H9 (cell line): ENCODE data around the gene NTRK2. TPM values are rescaled to one million over a fixed set of nuclear protein-coding genes. Genes with fewer than 3 reads are reported as not detected.

Experiments
- DNase-seq: peaks from one replicate; pipeline ENCODE4 v3.0.0-alpha.2; 2017
- H2AFZ ChIP-seq: one replicate; pipeline ENCODE4 v1.6.1; 2013; ENCODE audit warnings: mild to moderate bottlenecking, low read length, control low read depth, moderate library complexity
- H2AK5ac ChIP-seq: 2 replicates; pipeline ENCODE4 v1.6.1; 2013; ENCODE audit warnings: low read length, control low read depth, mixed read lengths; ENCODE audit not compliant: insufficient read length
- H2BK120ac ChIP-seq: one replicate; pipeline ENCODE4 v1.6.1; 2013; ENCODE audit warnings: low read depth, mild to moderate bottlenecking, low read length, control low read depth, inconsistent platforms; ENCODE audit not compliant: poor library complexity, severe bottlenecking
- H2BK12ac ChIP-seq: 2 replicates; pipeline ENCODE4 v1.6.1; 2013; ENCODE audit warnings: low read length, control low read depth, mixed read lengths, low read depth; ENCODE audit not compliant: insufficient read length
- H2BK15ac ChIP-seq: 2 replicates; pipeline ENCODE4 v1.6.1; 2013; ENCODE audit warnings: low read depth, low read length, control low read depth
- H2BK20ac ChIP-seq: one replicate; pipeline ENCODE4 v1.6.1; 2013; ENCODE audit warnings: low read depth, mild to moderate bottlenecking, low read length, control low read depth, inconsistent platforms; ENCODE audit not compliant: poor library complexity, severe bottlenecking
- H2BK5ac ChIP-seq: 2 replicates; pipeline ENCODE4 v1.6.1; 2013; ENCODE audit warnings: low read length, control low read depth, mixed read lengths; ENCODE audit not compliant: insufficient read length
- H3K14ac ChIP-seq: 2 replicates; pipeline ENCODE4 v1.6.1; 2013; ENCODE audit warnings: low read length, control low read depth; ENCODE audit not compliant: insufficient read depth
- H3K18ac ChIP-seq: 2 replicates; pipeline ENCODE4 v1.6.1; 2013; ENCODE audit warnings: low read depth, mild to moderate bottlenecking, mixed read lengths, low read length, control low read depth; ENCODE audit not compliant: insufficient read length
- H3K23ac ChIP-seq: 2 replicates; pipeline ENCODE4 v1.6.1; 2013; ENCODE audit warnings: low read length, control low read depth, mixed read lengths, low read depth; ENCODE audit not compliant: insufficient read length
- H3K23me2 ChIP-seq: 2 replicates; pipeline ENCODE4 v1.6.1; 2013; ENCODE audit warnings: low read depth, mild to moderate bottlenecking, mixed read lengths, low read length, control low read depth; ENCODE audit not compliant: insufficient read length, poor library complexity, severe bottlenecking
- H3K27ac ChIP-seq: 2 replicates; pipeline ENCODE4 v1.5.1; 2013; ENCODE audit warnings: low read length, control low read depth, mixed read lengths, low read depth; ENCODE audit not compliant: insufficient read length
- H3K27me3 ChIP-seq: 2 replicates; pipeline ENCODE4 v1.6.1; 2013; ENCODE audit warnings: low read length, control low read depth, inconsistent platforms; ENCODE audit not compliant: insufficient read depth
- H3K4ac ChIP-seq: 2 replicates; pipeline ENCODE4 v1.6.1; 2013; ENCODE audit warnings: low read depth, mild to moderate bottlenecking, control low read depth, inconsistent platforms, low read length, moderate library complexity
- H3K4me1 ChIP-seq: 2 replicates; pipeline ENCODE4 v1.6.1; 2013; ENCODE audit warnings: low read length, control low read depth, inconsistent platforms; ENCODE audit not compliant: insufficient read depth
- H3K4me2 ChIP-seq: 2 replicates; pipeline ENCODE4 v1.6.1; 2013; ENCODE audit warnings: low read length, control low read depth, mixed read lengths; ENCODE audit not compliant: insufficient read length, insufficient read depth
- H3K56ac ChIP-seq: 2 replicates; pipeline ENCODE4 v1.6.1; 2013; ENCODE audit warnings: low read depth, mild to moderate bottlenecking, mixed read lengths, low read length, control low read depth; ENCODE audit not compliant: insufficient read length
- H3K79me1 ChIP-seq: 2 replicates; pipeline ENCODE4 v1.6.1; 2013; ENCODE audit warnings: low read depth, mild to moderate bottlenecking, moderate library complexity, low read length, control low read depth, inconsistent platforms; ENCODE audit not compliant: insufficient read depth, poor library complexity, severe bottlenecking
- H3K79me2 ChIP-seq: 2 replicates; pipeline ENCODE4 v1.6.1; 2013; ENCODE audit warnings: low read length, control low read depth, inconsistent platforms; ENCODE audit not compliant: insufficient read depth
- H3K9ac ChIP-seq: 2 replicates; pipeline ENCODE4 v1.6.1; 2013; ENCODE audit warnings: low read length, control low read depth, mixed read lengths; ENCODE audit not compliant: insufficient read length; ENCODE audit errors: extremely low read depth
- H3K9me3 ChIP-seq: one replicate; pipeline ENCODE4 v1.6.1; 2013; ENCODE audit warnings: low read depth, low read length, inconsistent platforms; ENCODE audit not compliant: control insufficient read depth
- H3T11ph ChIP-seq: one replicate; pipeline ENCODE4 v1.6.1; 2013; ENCODE audit warnings: mild to moderate bottlenecking, low read length, control low read depth, inconsistent platforms
- H4K20me1 ChIP-seq: one replicate; pipeline ENCODE4 v1.6.1; 2013; ENCODE audit not compliant: control insufficient read depth, insufficient read length, insufficient read depth
- H4K5ac ChIP-seq: 2 replicates; pipeline ENCODE4 v1.6.1; 2013; ENCODE audit warnings: low read depth, mild to moderate bottlenecking, mixed read lengths, low read length, control low read depth; ENCODE audit not compliant: insufficient read length
- H4K8ac ChIP-seq: replicated peaks from 2 replicates; pipeline ENCODE4 v1.6.1; 2013; ENCODE audit warnings: low read length, control low read depth, mixed read lengths, low read depth; ENCODE audit not compliant: insufficient read length
- H4K91ac ChIP-seq: 2 replicates; pipeline ENCODE4 v1.6.1; 2013; ENCODE audit warnings: low read depth, mild to moderate bottlenecking, moderate library complexity, mixed read lengths, low read length, control low read depth; ENCODE audit not compliant: insufficient read length
- H3K27ac Mint-ChIP-seq, 3 experiments: 2 replicates in 2 of 3; 3 replicates in 1 of 3; pipeline ENCODE4 v1.8.0; 2020 to 2021; ENCODE audit warnings: mixed read lengths in 3 of 3, mild to moderate bottlenecking in 1 of 3, moderate library complexity in 1 of 3
- H3K27me3 Mint-ChIP-seq: 2 replicates; pipeline ENCODE4 v1.8.0; 2021; ENCODE audit warnings: low read depth, mild to moderate bottlenecking, moderate library complexity, mixed read lengths
- H3K36me3 Mint-ChIP-seq, 3 experiments: 2 replicates in 2 of 3; 3 replicates in 1 of 3; pipeline ENCODE4 v1.8.0; 2020 to 2021; ENCODE audit warnings: low read depth in 3 of 3, mixed read lengths in 3 of 3; ENCODE audit not compliant: insufficient read depth in 1 of 3
- H3K4me1 Mint-ChIP-seq, 2 experiments: 2 replicates each; pipeline ENCODE4 v1.8.0; 2020; ENCODE audit warnings: mixed read lengths in 2 of 2
- H3K4me3 Mint-ChIP-seq, 2 experiments: 2 replicates in 1 of 2; 3 replicates in 1 of 2; pipeline ENCODE4 v1.8.0; 2020 to 2021; ENCODE audit warnings: mild to moderate bottlenecking in 2 of 2, mixed read lengths in 2 of 2, moderate library complexity in 1 of 2
- H3K9me3 Mint-ChIP-seq, 2 experiments: 2 replicates in 1 of 2; 3 replicates in 1 of 2; pipeline ENCODE4 v1.8.0; 2020; ENCODE audit warnings: mild to moderate bottlenecking in 2 of 2, mixed read lengths in 2 of 2, moderate library complexity in 1 of 2
- CTCF ChIP-seq: fragments of 200-600 bp; sonication (generic); conservative IDR thresholded peaks from 3 replicates; pipeline ENCODE4 v1.8.0; 2021; ENCODE audit warnings: antibody characterized with exemption, mild to moderate bottlenecking
- WGBS: extraction: QIAGEN DNeasy Blood & Tissue Kit; methylation state at CpG from one replicate; pipeline ENCODE4 v1.1.7; 2013; ENCODE audit warnings: missing lambda C conversion rate, low lambda C conversion rate, mixed read lengths; ENCODE audit not compliant: insufficient read length; ENCODE audit errors: extremely low coverage; 5-methylcytosine and 5-hydroxymethylcytosine counted together
- total RNA-seq: library from RNA; stranded (reverse); gene quantifications from 2 replicates; pipeline ENCODE4 v1.2.1, GENCODE V29; 2021

Gene NTRK2
- total RNA-seq, 1 experiment from 2014 or later = 0.02 TPM

- no peak overlapping the region for H4K8ac ChIP-seq
- H3K4ac ChIP-seq = no peak overlapping the region
- no peaks in the 10 kb centered on the region for H3K23me2 ChIP-seq
- no peak overlapping the region; a peak in 1 of 7 replicates for H3K27ac Mint-ChIP-seq
- no peak overlapping the region for H4K5ac ChIP-seq
- no peak overlapping the region for H3K4me3 Mint-ChIP-seq
- no peak overlapping the region for H4K91ac ChIP-seq
- no peaks in the 10 kb centered on the region for H3K79me2 ChIP-seq
- no peaks in the 10 kb centered on the region for H3K9me3 ChIP-seq
- H3K18ac ChIP-seq = no peak overlapping the region
- peaks cover 6 to 7% of the 10 kb centered on the region in 2 experiments; a peak in 2 of 5 replicates for H3K9me3 Mint-ChIP-seq
- H3K4me1 Mint-ChIP-seq = peaks cover 16 to 27% of the 10 kb centered on the region in 2 experiments
- H3K23ac ChIP-seq = no peak overlapping the region
- H2BK120ac ChIP-seq = no peak overlapping the region
- no peaks in the 10 kb centered on the region for H3K27me3 ChIP-seq
- no peak overlapping the region for H2BK20ac ChIP-seq
- no peaks in the 10 kb centered on the region for H4K20me1 ChIP-seq
- H3K27ac ChIP-seq = no peak overlapping the region
- no peak overlapping the region for H3T11ph ChIP-seq
- no peak for DNase-seq
- H3K14ac ChIP-seq = no peak overlapping the region
- H2AK5ac ChIP-seq = no peak overlapping the region
- H3K79me1 ChIP-seq = no peaks in the 10 kb centered on the region
- peaks cover 0 to 9% (median 2%) of the 10 kb centered on the region in 3 experiments; a peak in 3 of 7 replicates for H3K36me3 Mint-ChIP-seq
- H3K4me1 ChIP-seq = 0 out of 2 replicates have a peak, but pooled peaks cover 3% of the 10 kb centered on the region
- no peak overlapping the region for H3K9ac ChIP-seq
- no peak overlapping the region for H3K4me2 ChIP-seq
- no peak overlapping the region for H3K56ac ChIP-seq
- no CpG with 5 or more reads among the region's 4 CpGs for whole genome bisulfite sequencing
- TF ChIP-seq CTCF = no peak
- no peak overlapping the region for H2BK15ac ChIP-seq
- no peak overlapping the region for H2BK5ac ChIP-seq
- H2BK12ac ChIP-seq = no peak overlapping the region
- H2AFZ ChIP-seq = no peak overlapping the region
- H3K27me3 Mint-ChIP-seq = no peaks in the 10 kb centered on the region
Measured at GRCh38 chr9:84871983-84872382, 202.5 kb downstream of the NTRK2 start.
